HepG2 (cell line): ENCODE data around the gene DELE1. TPM values are rescaled to one million over a fixed set of nuclear protein-coding genes. Genes with fewer than 3 reads are reported as not detected.
A peak's percentile ranks its signal among the peaks of the same experiment; 100 is the strongest.

ENCODE experiments used
- FOXA1 ChIP-seq, 2 experiments: fragments of 450-650 bp in 1 of 2; sonication (generic) in 1 of 2; formaldehyde crosslinking in 1 of 2; IDR thresholded peaks; 2 replicates each; pipeline versions ENCODE4 v1.4.0 to v1.6.1; 2016 to 2020; ENCODE audit warnings: missing genetic modification reagents in 1 of 2
- JUND ChIP-seq: sonication (generic); formaldehyde crosslinking; IDR thresholded peaks from 2 replicates; pipeline ENCODE4 v1.8.0; 2022; ENCODE audit warnings: mild to moderate bottlenecking, missing genetic modification reagents
- MED8 ChIP-seq: sonication (generic); formaldehyde crosslinking; IDR thresholded peaks from 2 replicates; pipeline ENCODE4 v1.8.1; 2023; ENCODE audit warnings: mild to moderate bottlenecking, missing genetic modification reagents; ENCODE audit not compliant: insufficient replicate concordance
- MTA3 ChIP-seq: sonication (generic); formaldehyde crosslinking; IDR thresholded peaks from 2 replicates; pipeline ENCODE4 v1.4.0; 2020; ENCODE audit warnings: missing genetic modification reagents
- POLR2A ChIP-seq, 2 experiments: IDR thresholded peaks; 2 replicates each; pipeline ENCODE4 v1.6.1; 2011; ENCODE audit warnings: low read depth in 2 of 2, low read length in 2 of 2, mild to moderate bottlenecking in 1 of 2, moderate library complexity in 1 of 2; ENCODE audit not compliant: insufficient read depth in 1 of 2
- SNAPC4 ChIP-seq: sonication (generic); formaldehyde crosslinking; IDR thresholded peaks from 2 replicates; pipeline ENCODE4 v1.4.0; 2020; ENCODE audit warnings: mild to moderate bottlenecking, missing genetic modification reagents
- SP4 ChIP-seq: sonication (generic); formaldehyde crosslinking; IDR thresholded peaks from 2 replicates; pipeline ENCODE4 v1.8.1; 2023; ENCODE audit warnings: mild to moderate bottlenecking, missing genetic modification reagents
- TCF7 ChIP-seq: sonication (generic); IDR thresholded peaks from 2 replicates; pipeline ENCODE4 v1.6.1; 2016; ENCODE audit warnings: antibody characterized with exemption, low read depth
- THRA ChIP-seq: sonication (generic); formaldehyde crosslinking; IDR thresholded peaks from 2 replicates; pipeline ENCODE4 v1.4.0; 2020; ENCODE audit warnings: missing genetic modification reagents, borderline replicate concordance
- ZBTB20 ChIP-seq: sonication (generic); formaldehyde crosslinking; IDR thresholded peaks from 2 replicates; pipeline ENCODE4 v1.8.1; 2023; ENCODE audit warnings: missing genetic modification reagents, low read depth, mild to moderate bottlenecking, borderline replicate concordance
- ZBTB39 ChIP-seq: sonication (generic); formaldehyde crosslinking; IDR thresholded peaks from 2 replicates; pipeline ENCODE4 v1.5.0; 2020; ENCODE audit warnings: missing genetic modification reagents
- ZFAT ChIP-seq: sonication (generic); formaldehyde crosslinking; conservative IDR thresholded peaks from 2 replicates; pipeline ENCODE4 v1.8.1; 2023; ENCODE audit warnings: missing genetic modification reagents, inconsistent platforms
- ZMYM4 ChIP-seq: sonication (generic); formaldehyde crosslinking; IDR thresholded peaks from 2 replicates; pipeline ENCODE4 v1.8.1; 2023; ENCODE audit warnings: mild to moderate bottlenecking, missing genetic modification reagents
- ZNF260 ChIP-seq: sonication (generic); formaldehyde crosslinking; IDR thresholded peaks from 2 replicates; pipeline ENCODE4 v1.4.0; 2020; ENCODE audit warnings: missing genetic modification reagents, low read depth, mild to moderate bottlenecking, borderline replicate concordance
- ZNF383 ChIP-seq: sonication (generic); formaldehyde crosslinking; IDR thresholded peaks from 2 replicates; pipeline ENCODE4 v1.4.0; 2020; ENCODE audit warnings: missing genetic modification reagents, mild to moderate bottlenecking, borderline replicate concordance
- ZSCAN30 ChIP-seq: sonication (generic); formaldehyde crosslinking; IDR thresholded peaks from 2 replicates; pipeline ENCODE4 v1.5.0; 2020; ENCODE audit warnings: mild to moderate bottlenecking, missing genetic modification reagents
- polyA plus RNA-seq, 8 experiments: library from polyadenylated mRNA; depleted of rRNA in 3 of 8; stranded (reverse) in 7 of 8; unstranded in 1 of 8; fragments of >200 nt; fragmentation: Illumina TruSeq in 4 of 8; extraction: Trizol in 4 of 8; gene quantifications; 2 replicates each; pipeline versions ENCODE4 v1.2.1 to v1.2.3, GENCODE V29; 2011 to 2016; ENCODE audit warnings: low read depth in 4 of 8, missing spikeins in 1 of 8, mixed read lengths in 1 of 8; ENCODE audit not compliant: insufficient read depth in 1 of 8
- total RNA-seq, 5 experiments: library from RNA; depleted of rRNA; stranded (reverse); fragments of >200 nt; fragmentation: Illumina TruSeq; extraction: Trizol; gene quantifications; 2 replicates each; pipeline ENCODE4 v1.2.3, GENCODE V29; 2016; ENCODE audit warnings: low read depth in 1 of 5
- TF ChIP-seq, protein P1 (sequence below): sonication (generic); formaldehyde crosslinking; IDR thresholded peaks from 2 replicates; pipeline ENCODE4 v1.4.0; 2020; ENCODE audit warnings: missing genetic modification reagents

DELE1 gene
- total and polyA plus RNA-seq, 2 of the 13 experiments (the other 11 are each of a cell fraction or from before 2014, with no cell fraction given), result 57.5 to 90.3 TPM

DNA sequence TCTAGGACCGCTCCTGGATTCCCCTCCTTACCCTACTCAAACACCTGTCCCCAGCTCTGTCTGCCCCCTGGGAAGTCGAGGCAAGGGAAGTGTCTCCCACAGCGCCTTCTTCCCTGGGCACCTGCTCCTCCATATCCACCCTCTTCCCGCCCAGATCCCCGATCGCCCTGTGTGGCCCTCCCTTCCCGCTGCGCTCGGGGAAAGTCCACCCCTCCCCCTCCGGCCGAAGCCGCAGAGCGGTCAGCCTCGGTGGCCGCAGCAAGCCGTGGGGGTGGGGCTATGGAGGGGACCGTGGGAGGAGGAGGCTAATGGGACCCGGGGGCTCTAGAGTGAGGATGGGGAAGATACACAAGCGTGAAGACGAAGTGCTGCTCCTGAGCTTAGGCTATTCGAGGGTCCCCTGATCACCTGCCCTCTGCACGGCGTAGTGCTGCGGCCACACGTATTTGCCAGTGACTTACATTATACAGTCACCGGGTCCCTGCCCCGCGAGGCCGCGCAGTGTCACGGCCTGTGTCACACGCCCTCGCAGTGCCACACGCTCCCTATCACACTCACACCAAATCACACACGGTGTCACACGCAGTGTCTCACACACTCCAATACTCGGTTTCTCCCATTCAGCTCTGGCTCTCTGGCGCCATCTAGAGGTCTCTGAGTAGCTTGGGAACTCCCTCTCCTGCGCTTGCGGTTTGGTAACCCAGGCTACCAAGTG lies 44.8 kb upstream of the DELE1 start (continued):
- TF ChIP-seq ZFAT (CRISPR knock-in tag) (no peak), ZBTB39 (CRISPR knock-in tag) (no peak), ZMYM4 (CRISPR knock-in tag) (no peak), ZSCAN30 (CRISPR knock-in tag) (no peak), MED8 (CRISPR knock-in tag) (no peak), MTA3 (CRISPR knock-in tag) (no peak), ZBTB20 (CRISPR knock-in tag) (no peak), THRA (no peak), POLR2A (IDR thresholded peaks at IDR 0.05; ENCODE audit: insufficient read depth in 1 of 2, low read depth in 2 of 2, low read length in 2 of 2) (no peak), SNAPC4 (CRISPR knock-in tag) (no peak), TCF7 (no peak), ZNF383 (CRISPR knock-in tag) (no peak), JUND (CRISPR knock-in tag) (no peak), ZNF260 (CRISPR knock-in tag) (no peak), FOXA1 (IDR thresholded peaks at IDR 0.05) (no peak), FOXA1 (CRISPR knock-in tag; IDR thresholded peaks at IDR 0.05) (no peak; the same call in 1 of the 2 replicates), SP4 (0 out of 2 replicates have a peak, but pooled peaks have one; percentile 37)
- TF ChIP-seq, protein P1, sequence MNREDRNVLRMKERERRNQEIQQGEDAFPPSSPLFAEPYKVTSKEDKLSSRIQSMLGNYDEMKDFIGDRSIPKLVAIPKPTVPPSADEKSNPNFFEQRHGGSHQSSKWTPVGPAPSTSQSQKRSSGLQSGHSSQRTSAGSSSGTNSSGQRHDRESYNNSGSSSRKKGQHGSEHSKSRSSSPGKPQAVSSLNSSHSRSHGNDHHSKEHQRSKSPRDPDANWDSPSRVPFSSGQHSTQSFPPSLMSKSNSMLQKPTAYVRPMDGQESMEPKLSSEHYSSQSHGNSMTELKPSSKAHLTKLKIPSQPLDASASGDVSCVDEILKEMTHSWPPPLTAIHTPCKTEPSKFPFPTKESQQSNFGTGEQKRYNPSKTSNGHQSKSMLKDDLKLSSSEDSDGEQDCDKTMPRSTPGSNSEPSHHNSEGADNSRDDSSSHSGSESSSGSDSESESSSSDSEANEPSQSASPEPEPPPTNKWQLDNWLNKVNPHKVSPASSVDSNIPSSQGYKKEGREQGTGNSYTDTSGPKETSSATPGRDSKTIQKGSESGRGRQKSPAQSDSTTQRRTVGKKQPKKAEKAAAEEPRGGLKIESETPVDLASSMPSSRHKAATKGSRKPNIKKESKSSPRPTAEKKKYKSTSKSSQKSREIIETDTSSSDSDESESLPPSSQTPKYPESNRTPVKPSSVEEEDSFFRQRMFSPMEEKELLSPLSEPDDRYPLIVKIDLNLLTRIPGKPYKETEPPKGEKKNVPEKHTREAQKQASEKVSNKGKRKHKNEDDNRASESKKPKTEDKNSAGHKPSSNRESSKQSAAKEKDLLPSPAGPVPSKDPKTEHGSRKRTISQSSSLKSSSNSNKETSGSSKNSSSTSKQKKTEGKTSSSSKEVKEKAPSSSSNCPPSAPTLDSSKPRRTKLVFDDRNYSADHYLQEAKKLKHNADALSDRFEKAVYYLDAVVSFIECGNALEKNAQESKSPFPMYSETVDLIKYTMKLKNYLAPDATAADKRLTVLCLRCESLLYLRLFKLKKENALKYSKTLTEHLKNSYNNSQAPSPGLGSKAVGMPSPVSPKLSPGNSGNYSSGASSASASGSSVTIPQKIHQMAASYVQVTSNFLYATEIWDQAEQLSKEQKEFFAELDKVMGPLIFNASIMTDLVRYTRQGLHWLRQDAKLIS (CRISPR knock-in tag), result no peak
